Measurements from ENCODE around the gene NFYC. TPM values are rescaled to one million over a fixed set of nuclear protein-coding genes. Genes with fewer than 3 reads are reported as not detected.

NFYC gene
- total and polyA plus RNA-seq, 7 donors: 45.8 to 69.0 (median 58.6) TPM

DNA sequence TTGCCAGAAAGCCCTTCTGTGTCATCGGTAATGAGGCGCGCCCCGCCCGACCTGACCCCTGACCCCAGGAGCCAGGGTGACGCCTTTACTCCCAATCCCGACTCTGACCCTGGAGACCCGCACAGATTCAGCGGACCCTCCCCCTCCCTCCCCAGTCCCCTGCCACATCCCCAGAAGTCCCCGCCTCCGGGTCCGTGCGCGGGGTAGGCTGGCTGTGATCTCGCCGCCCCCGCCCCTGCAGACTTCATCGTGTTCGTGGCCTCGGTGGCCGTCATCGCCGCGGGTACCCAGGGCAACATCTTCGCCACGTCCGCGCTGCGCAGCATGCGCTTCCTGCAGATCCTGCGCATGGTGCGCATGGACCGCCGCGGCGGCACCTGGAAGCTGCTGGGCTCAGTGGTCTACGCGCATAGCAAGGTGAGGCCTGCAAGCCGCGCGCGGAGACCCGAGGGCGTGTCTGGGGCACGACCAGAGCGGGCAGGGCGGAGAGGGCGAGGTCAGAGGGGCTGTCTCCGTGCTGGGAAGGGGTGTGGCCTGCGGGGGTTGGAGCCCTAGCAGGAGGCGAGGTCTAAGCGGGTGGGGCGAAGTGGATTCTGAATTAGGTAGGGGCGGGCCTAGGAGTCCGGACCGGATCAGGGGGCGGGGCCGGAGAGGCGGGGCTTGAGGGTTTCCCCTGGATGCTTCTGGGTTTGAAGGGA lies 126.9 kb downstream of the NFYC start:
- WGBS, 3 donors: 35 to 50% (median 39%) methylated on average over 47 to 59 of the region's 59 CpGs

GRCh38 chr1:40819101-40819500 lies 127.6 kb downstream of the NFYC start:
- no peak for ATAC-seq

More for the DNA sequence above, 126.9 kb downstream of the NFYC start:
- H3K4me1 ChIP-seq: peaks cover 13% of the 10 kb centered on the region
- no peak overlapping the region for H3K27ac ChIP-seq
- TF ChIP-seq CTCF (IDR thresholded peaks at IDR 0.05): no peak
- H3K4me3 ChIP-seq: peak overlapping the region; percentile 53
- intact Hi-C loops (cut with DNase I): no loop called here
- ATAC-seq: peak in 3 of 4 donors; percentile 34 to 47 (median 46)
- DNase-seq: peak; percentile 55 to 70
- peaks cover 0 to 24% of the 10 kb centered on the region in 2 donors for H3K36me3 ChIP-seq (ENCODE audit: insufficient read depth in 1 of 2, low read depth in 1 of 2)
- no peaks in the 10 kb centered on the region for H3K27me3 ChIP-seq (ENCODE audit: insufficient read depth in 3 of 3, low read length in 2 of 3)
- no peaks in the 10 kb centered on the region for H3K9me3 ChIP-seq

DNA sequence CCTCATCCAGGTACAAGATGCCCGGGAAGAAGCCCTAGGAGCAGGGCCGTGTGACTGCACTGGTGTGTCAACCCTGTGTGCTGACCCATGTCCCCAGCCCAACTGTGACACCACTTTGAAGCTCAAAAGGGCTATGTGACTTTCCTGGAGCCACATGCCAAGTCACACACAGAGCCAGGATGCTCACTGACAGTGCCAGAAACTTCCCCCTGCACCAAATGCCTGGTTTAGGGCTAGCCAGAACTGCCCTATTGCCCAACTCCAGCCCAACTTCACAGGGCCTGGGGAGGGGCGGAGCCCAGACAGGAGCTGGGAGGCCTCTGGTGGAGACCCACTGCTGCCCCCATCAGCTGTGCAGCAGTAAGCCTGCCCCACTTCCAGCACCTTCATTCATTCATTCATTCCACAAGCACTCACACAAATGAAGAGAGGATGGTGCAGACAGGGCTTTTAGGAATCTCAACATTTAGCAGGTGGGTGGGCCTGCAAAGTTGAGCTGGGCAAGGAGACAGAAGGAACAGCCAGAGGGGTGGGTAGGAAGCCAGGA lies 128.8 kb downstream of the NFYC start:
- DNase-seq (peak in 1 of 2 donors; percentile 21), ATAC-seq (peak; percentile 31 to 63 (median 48))
- H3K36me3 ChIP-seq (ENCODE audit: insufficient read depth in 1 of 2, low read depth in 1 of 2): peaks cover 0 to 24% of the 10 kb centered on the region in 2 donors
- H3K27me3 ChIP-seq (ENCODE audit: insufficient read depth in 3 of 3, low read length in 2 of 3): no peaks in the 10 kb centered on the region
- TF ChIP-seq CTCF (IDR thresholded peaks at IDR 0.05): no peak
- H3K4me3 ChIP-seq: no peak overlapping the region
- H3K27ac ChIP-seq: no peak overlapping the region
- H3K4me1 ChIP-seq: peaks cover 13% of the 10 kb centered on the region
- no peaks in the 10 kb centered on the region for H3K9me3 ChIP-seq
- intact Hi-C loops (cut with DNase I): no loop called here
- WGBS, 3 donors: 47 to 78% (median 70%) methylated on average over 3 of the region's 3 CpGs

More at GRCh38 chr1:40819101-40819500, 127.6 kb downstream of the NFYC start:
- TF ChIP-seq CTCF (IDR thresholded peaks at IDR 0.05): no peak
- Histone ChIP-seq H3K4me3 (no peak overlapping the region), H3K4me1 (peaks cover 13% of the 10 kb centered on the region), H3K9me3 (no peaks in the 10 kb centered on the region), H3K27ac (no peak overlapping the region), H3K36me3 (ENCODE audit: insufficient read depth in 1 of 2, low read depth in 1 of 2) (peaks cover 0 to 24% of the 10 kb centered on the region in 2 donors), H3K27me3 (ENCODE audit: insufficient read depth in 3 of 3, low read length in 2 of 3) (no peaks in the 10 kb centered on the region)
- DNase-seq: no peak
- intact Hi-C loops (cut with DNase I): no loop called here
- WGBS, 3 donors: 65 to 78% (median 72%) methylated on average over 20 to 26 of the region's 26 CpGs

Other genes starting within 250 kb of the NFYC start
- under 1 TPM; 0.32 to 0.86 (median 0.49) TPM for gene ZFP69B, start 241.2 kb upstream of the NFYC start, total RNA-seq
- 1 to 10 TPM in 2 of 3 donors, under 1 TPM in 1; 0.25 to 1.4 (median 1.1) TPM for gene ZFP69B, start 241.2 kb upstream of the NFYC start, polyA plus RNA-seq
- gene ZFP69, start 214.4 kb upstream of the NFYC start, total RNA-seq: under 1 TPM; 0.18 to 0.54 (median 0.46) TPM
- under 1 TPM; 0.16 to 0.51 (median 0.25) TPM for gene ZFP69, start 214.4 kb upstream of the NFYC start, polyA plus RNA-seq
- 1 to 10 TPM; 2.2 to 3.2 (median 2.8) TPM for gene EXO5, start 182.9 kb upstream of the NFYC start, total RNA-seq
- 1 to 10 TPM; 3.2 to 8.5 (median 4.4) TPM for gene EXO5, start 182.9 kb upstream of the NFYC start, polyA plus RNA-seq
- gene ZNF684, start 160.1 kb upstream of the NFYC start, total RNA-seq: 1 to 10 TPM; 1.0 to 2.8 (median 1.4) TPM
- gene ZNF684, start 160.1 kb upstream of the NFYC start, polyA plus RNA-seq: 1 to 10 TPM; 2.1 to 3.2 (median 2.6) TPM
- under 1 TPM; 0.15 to 0.42 (median 0.35) TPM for gene RIMS3, start 26.0 kb upstream of the NFYC start, total RNA-seq
- gene RIMS3, start 26.0 kb upstream of the NFYC start, polyA plus RNA-seq: under 1 TPM; 0.07 to 0.31 (median 0.16) TPM
- 1 to 10 TPM; 4.6 to 9.1 (median 6.3) TPM for gene KCNQ4, start 92.1 kb downstream of the NFYC start, total RNA-seq
- 1 to 10 TPM; 1.9 to 2.7 (median 2.1) TPM for gene KCNQ4, start 92.1 kb downstream of the NFYC start, polyA plus RNA-seq
- 10 to 100 TPM; 16.0 to 24.7 (median 18.6) TPM for gene CITED4, start 170.7 kb downstream of the NFYC start, total RNA-seq
- gene CITED4, start 170.7 kb downstream of the NFYC start, polyA plus RNA-seq: 10 to 100 TPM in 1 of 3 donors, 1 to 10 TPM in 2; 5.6 to 40.9 (median 6.6) TPM

Data from psoas muscle (tissue), 8 donors.